Keratinocyte (primary cell): ENCODE data around the gene CCDC167.

ENCODE experiments used
- EZH2 ChIP-seq: IDR thresholded peaks from one replicate; pipeline ENCODE4 v1.6.1; 2012; ENCODE audit warnings: inconsistent platforms, mild to moderate bottlenecking, low read length, moderate library complexity
- TF ChIP-seq, protein P1 (sequence below), 3 experiments: IDR thresholded peaks in 1 of 3; conservative IDR thresholded peaks in 1 of 3; optimal IDR thresholded peaks in 1 of 3; 2 replicates in 2 of 3; 3 replicates in 1 of 3; pipeline versions ENCODE3 to v1.5.1; 2011; ENCODE audit warnings: low read length in 3 of 3, mild to moderate bottlenecking in 3 of 3, moderate library complexity in 2 of 3, control low read depth in 1 of 3, inconsistent platforms in 1 of 3; ENCODE audit not compliant: insufficient read depth in 2 of 3; ENCODE audit errors: extremely low read depth in 1 of 3

GRCh38 chr6:37485291-37485702, 14.4 kb downstream of the CCDC167 start:
- TF ChIP-seq, protein P1, sequence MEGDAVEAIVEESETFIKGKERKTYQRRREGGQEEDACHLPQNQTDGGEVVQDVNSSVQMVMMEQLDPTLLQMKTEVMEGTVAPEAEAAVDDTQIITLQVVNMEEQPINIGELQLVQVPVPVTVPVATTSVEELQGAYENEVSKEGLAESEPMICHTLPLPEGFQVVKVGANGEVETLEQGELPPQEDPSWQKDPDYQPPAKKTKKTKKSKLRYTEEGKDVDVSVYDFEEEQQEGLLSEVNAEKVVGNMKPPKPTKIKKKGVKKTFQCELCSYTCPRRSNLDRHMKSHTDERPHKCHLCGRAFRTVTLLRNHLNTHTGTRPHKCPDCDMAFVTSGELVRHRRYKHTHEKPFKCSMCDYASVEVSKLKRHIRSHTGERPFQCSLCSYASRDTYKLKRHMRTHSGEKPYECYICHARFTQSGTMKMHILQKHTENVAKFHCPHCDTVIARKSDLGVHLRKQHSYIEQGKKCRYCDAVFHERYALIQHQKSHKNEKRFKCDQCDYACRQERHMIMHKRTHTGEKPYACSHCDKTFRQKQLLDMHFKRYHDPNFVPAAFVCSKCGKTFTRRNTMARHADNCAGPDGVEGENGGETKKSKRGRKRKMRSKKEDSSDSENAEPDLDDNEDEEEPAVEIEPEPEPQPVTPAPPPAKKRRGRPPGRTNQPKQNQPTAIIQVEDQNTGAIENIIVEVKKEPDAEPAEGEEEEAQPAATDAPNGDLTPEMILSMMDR (optimal IDR thresholded peaks at IDR 0.05 in 1 of 3, IDR thresholded peaks at IDR 0.05 in 1 of 3, conservative IDR thresholded peaks at IDR 0.05 in 1 of 3; ENCODE audit: extremely low read depth in 1 of 3, insufficient read depth in 2 of 3, low read length in 3 of 3) = peak in 2 of 3 experiments; percentile 8 to 29
- no peak for TF ChIP-seq EZH2
